HG02798 (cell line): ENCODE measurements around the gene PERM1.
"Not testable (repeated sequence)": the region's sequence is repeated elsewhere in the genome, so short reads cannot be mapped to it uniquely, and the experiment has no call there.

ENCODE experiments used
- ATAC-seq: cut with Tn5 transposase; IDR thresholded peaks from one replicate; pipeline ENCODE4 v1.9.1; 2021; ENCODE audit warnings: mild to moderate bottlenecking; ENCODE audit not compliant: unreplicated experiment, poor library complexity

Gene PERM1

GRCh38 chr1:981955-982558 lies at the start of gene PERM1:
Gene PERM1, minus strand, starts transcription at chr1:982093. Its CDS starts 1,064 bp downstream, at chr1:981029.
- no peak for ATAC-seq

GRCh38 chr1:1030867-1031658 lies 49.2 kb upstream of the PERM1 start:
- not testable (repeated sequence) for ATAC-seq

- no peak for ATAC-seq
These were observed 45.9 kb upstream of the PERM1 start for GRCh38 chr1:1027791-1028190.

- ATAC-seq = no peak
These were observed 44.9 kb upstream of the PERM1 start for GRCh38 chr1:1026599-1027413.

GRCh38 chr1:1025730-1026129 lies 43.8 kb upstream of the PERM1 start:
- no peak for ATAC-seq

- ATAC-seq = no peak
These were observed 43.1 kb upstream of the PERM1 start for GRCh38 chr1:1024771-1025699.

- no peak for ATAC-seq
These were observed 42.4 kb upstream of the PERM1 start for GRCh38 chr1:1024149-1024770.

GRCh38 chr1:1023700-1024099 lies 41.8 kb upstream of the PERM1 start:
- no peak for ATAC-seq

GRCh38 chr1:1022302-1023009 lies 40.6 kb upstream of the PERM1 start:
- no peak for ATAC-seq

GRCh38 chr1:1021920-1022259 lies 40.0 kb upstream of the PERM1 start:
- no peak for ATAC-seq

- no peak for ATAC-seq
These were observed 39.4 kb upstream of the PERM1 start for GRCh38 chr1:1021010-1021919.

GRCh38 chr1:1020415-1021009 lies 38.6 kb upstream of the PERM1 start:
- peak; percentile 13 for ATAC-seq

- peak; percentile 28 for ATAC-seq
These were observed 38.1 kb upstream of the PERM1 start, which contains the start of gene AGRN for GRCh38 chr1:1020000-1020404. Gene AGRN, plus strand, starts transcription at chr1:1020120. Its CDS starts 53 bp downstream, at chr1:1020173.

- ATAC-seq = peak; percentile 85
These were observed 37.5 kb upstream of the PERM1 start for GRCh38 chr1:1019122-1019999.

GRCh38 chr1:1018321-1018685 lies 36.4 kb upstream of the PERM1 start:
- not testable (repeated sequence) for ATAC-seq

- not testable (repeated sequence) for ATAC-seq
These were observed 35.8 kb upstream of the PERM1 start for GRCh38 chr1:1017397-1018320.
